Activated naive CD8-positive, alpha-beta T cell treated with anti-CD3 and anti-CD28 coated beads for 36 hours (primary cell): ENCODE data around the gene CELA2A. TPM values are rescaled to one million over a fixed set of nuclear protein-coding genes. Genes with fewer than 3 reads are reported as not detected.

Experiments
- DNase-seq: peaks from one replicate; pipeline ENCODE4 v3.0.0; 2021
- H3K27ac Mint-ChIP-seq: one replicate; pipeline ENCODE4 v1.8.0; 2022; ENCODE audit warnings: mild to moderate bottlenecking, moderate library complexity, mixed read lengths
- H3K27me3 Mint-ChIP-seq: one replicate; pipeline ENCODE4 v1.8.0; 2022; ENCODE audit warnings: mild to moderate bottlenecking, mixed read lengths
- H3K36me3 Mint-ChIP-seq: one replicate; pipeline ENCODE4 v1.8.0; 2021; ENCODE audit warnings: mild to moderate bottlenecking, mixed read lengths
- H3K4me1 Mint-ChIP-seq: one replicate; pipeline ENCODE4 v1.8.0; 2021; ENCODE audit warnings: mixed read lengths
- H3K4me3 Mint-ChIP-seq: one replicate; pipeline ENCODE4 v1.8.0; 2022; ENCODE audit warnings: mild to moderate bottlenecking, moderate library complexity, mixed read lengths
- H3K9me3 Mint-ChIP-seq: one replicate; pipeline ENCODE4 v1.8.0; 2022; ENCODE audit warnings: mixed read lengths
- total RNA-seq, 2 experiments: library from RNA; stranded (reverse); gene quantifications; one replicate each; pipeline ENCODE4 v1.2.3, GENCODE V29; 2021

Gene CELA2A
- total RNA-seq, result not detected

DNA sequence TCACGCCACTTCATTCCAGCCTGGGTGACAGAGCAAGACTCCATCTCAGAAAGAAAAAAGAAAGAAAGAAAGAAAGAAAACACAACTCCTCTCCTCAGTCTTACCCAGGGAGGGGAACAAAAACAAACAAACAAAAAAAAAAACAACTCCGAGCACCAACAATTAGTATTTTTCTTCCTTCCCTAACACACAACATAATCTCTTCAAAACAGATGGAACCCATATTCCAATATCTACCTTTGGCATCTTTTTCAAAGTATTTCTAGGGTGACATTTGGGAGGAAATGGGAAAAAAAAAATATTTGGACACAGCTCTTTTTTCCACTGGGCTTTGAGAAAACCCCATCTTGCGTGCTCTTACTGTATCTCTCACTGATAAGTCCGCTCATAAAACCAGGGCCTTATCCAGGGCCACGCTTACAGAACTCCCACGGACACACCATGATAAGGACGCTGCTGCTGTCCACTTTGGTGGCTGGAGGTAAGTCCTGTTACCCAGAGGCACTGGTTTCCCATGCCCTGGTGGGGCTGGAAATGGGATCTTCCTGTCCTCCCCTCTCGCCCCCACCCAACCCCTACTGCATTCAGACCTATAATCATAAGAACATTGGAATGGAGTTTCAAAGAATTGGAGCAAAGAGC is at the start of gene CELA2A:
Gene CELA2A, plus strand, starts transcription at position 420 of the 642 bp plus-strand sequence. Its CDS starts 22 bp downstream, at position 442.
- Mint-ChIP-seq H3K27ac (no peak within 1 kb of the TSS), H3K4me1 (no peaks in the 10 kb centered on the region), H3K9me3 (no peaks in the 10 kb centered on the region), H3K27me3 (peaks cover 6% of the 10 kb centered on the region), H3K4me3 (no peak within 1 kb of the TSS), H3K36me3 (no peaks in the 10 kb centered on the region)
- DNase-seq, result no peak

DNA sequence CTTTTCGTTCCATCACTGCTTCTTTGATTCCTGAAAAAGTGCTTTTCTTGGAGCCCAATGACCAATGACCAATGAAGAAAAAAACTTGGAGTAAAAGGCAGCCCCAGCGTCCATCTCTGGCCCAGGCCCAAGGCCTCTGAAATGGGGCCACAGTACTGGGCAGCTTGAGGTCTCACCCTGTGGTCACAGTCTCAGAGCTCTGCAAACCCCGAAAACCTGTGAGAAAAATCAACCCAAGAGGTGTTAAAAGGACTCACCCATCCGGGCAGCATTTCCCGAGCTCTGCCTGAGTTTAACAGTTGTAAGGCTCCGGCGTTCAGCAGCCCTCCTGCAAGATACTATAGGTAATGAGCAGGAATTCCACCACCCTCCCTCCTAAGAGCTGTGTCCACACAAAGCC is 49.0 kb upstream of the CELA2A start:
- no peak overlapping the region for H3K4me3 Mint-ChIP-seq
- peaks cover 6% of the 10 kb centered on the region for H3K36me3 Mint-ChIP-seq
- no peaks in the 10 kb centered on the region for H3K9me3 Mint-ChIP-seq
- H3K27ac Mint-ChIP-seq, result no peak overlapping the region
- DNase-seq, result no peak
- H3K27me3 Mint-ChIP-seq, result peaks cover 20% of the 10 kb centered on the region
- H3K4me1 Mint-ChIP-seq, result peaks cover 20% of the 10 kb centered on the region

DNA sequence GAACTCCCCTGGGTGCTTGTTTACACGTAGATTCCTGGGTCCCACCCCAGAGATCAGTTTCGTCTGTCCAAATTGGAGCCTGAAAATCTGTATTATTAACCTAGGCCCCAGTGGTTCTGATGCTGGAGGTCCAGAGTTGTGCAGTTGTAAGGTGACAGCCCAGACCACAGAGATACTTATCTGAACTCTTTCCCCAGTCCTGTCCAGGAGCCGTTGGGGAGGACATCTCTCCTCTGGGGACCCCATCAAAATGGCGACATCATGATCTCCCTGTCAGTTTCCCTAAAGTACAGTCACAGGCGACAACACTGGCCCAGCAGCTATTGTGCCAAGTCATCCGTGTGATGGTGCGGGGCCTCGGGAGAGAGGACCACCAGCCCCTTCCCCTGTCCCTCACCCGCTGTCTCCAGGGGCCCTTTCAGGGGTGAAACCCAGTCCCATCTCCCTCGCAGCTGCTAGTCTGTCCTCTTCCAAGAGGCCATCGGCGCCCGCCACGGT is 47.6 kb upstream of the CELA2A start:
- H3K36me3 Mint-ChIP-seq, result peaks cover 8% of the 10 kb centered on the region
- peak overlapping the region; percentile 64 for H3K4me3 Mint-ChIP-seq
- DNase-seq, result no peak
- H3K4me1 Mint-ChIP-seq, result peaks cover 25% of the 10 kb centered on the region
- H3K27ac Mint-ChIP-seq, result peak overlapping the region; percentile 52
- peaks cover 20% of the 10 kb centered on the region for H3K27me3 Mint-ChIP-seq
- H3K9me3 Mint-ChIP-seq, result no peaks in the 10 kb centered on the region

DNA sequence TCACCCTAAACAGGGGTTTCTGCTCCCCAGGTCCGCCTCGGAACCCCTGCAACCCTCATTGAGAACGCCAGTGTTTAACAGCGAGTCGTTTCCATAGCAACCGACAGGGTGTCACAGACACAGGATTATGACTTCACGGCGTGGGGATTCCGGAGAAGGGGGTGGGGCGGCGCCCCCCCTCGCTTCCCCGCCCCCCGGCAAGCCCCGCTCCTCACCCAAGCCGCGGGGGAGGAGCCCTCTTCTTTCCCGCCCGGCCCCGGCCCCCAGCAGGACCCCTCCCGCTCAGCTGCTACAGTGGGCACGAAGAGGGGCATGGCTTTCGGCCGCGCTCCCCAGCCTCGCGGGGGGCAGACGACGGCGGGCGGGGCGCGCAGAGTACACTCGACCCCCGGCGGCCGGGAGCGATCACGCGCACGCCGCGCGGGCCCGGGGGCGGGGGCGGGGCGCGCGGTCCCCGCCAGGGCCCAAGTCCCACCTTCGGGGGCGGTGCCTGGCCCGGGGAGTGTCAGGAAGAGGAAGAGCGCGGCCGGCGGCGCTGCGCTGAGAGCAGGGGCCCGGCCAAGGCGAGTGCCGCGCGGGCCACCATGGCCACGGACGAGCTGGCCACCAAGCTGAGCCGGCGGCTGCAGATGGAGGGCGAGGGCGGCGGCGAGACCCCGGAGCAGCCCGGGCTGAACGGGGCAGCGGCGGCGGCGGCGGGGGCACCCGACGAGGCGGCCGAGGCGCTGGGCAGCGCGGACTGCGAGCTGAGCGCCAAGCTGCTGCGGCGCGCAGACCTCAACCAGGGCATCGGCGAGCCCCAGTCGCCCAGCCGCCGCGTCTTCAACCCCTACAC is 46.9 kb upstream of the CELA2A start, which contains the start of gene EFHD2:
Gene EFHD2, plus strand, starts transcription at position 501 of the 835 bp plus-strand sequence. Its CDS starts 84 bp downstream, at position 585.
- Mint-ChIP-seq H3K27me3 (peaks cover 20% of the 10 kb centered on the region), H3K4me3 (peak within 1 kb of the TSS; percentile 88), H3K27ac (peak within 1 kb of the TSS; percentile 82), H3K4me1 (peaks cover 29% of the 10 kb centered on the region), H3K9me3 (no peaks in the 10 kb centered on the region), H3K36me3 (peaks cover 8% of the 10 kb centered on the region)
- DNase-seq, result peak; percentile 88

DNA sequence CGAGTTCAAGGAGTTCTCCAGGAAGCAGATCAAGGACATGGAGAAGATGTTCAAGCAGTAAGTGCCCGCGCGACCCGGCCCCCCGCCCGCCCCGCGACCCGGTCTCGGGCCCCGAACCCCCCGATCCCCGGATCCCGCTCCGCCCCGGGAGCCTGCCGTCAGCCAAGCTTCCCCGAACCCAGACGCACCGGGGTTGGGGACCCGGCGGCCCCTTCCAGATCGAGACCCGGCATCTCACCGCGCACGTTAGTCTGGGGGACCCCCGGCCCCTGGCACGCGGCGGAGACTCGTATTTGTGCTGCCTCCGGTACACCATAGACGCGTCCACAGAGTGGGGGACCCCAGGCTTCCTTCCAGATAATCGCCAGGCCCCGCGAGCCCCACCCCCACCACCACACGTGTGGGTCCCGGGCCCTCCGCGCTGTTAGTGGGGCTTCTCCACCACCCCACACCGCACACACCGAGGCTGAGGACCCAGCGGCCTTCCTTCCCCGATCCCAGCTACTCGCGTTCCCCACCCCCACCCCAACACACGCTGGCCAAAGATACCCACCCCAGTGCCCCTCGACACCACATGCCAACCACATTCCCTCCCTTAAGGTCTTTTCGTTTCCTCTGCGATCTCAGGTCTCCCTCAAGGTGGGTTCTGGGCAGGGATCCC is 46.2 kb upstream of the CELA2A start:
- peak overlapping the region; percentile 88 for H3K4me3 Mint-ChIP-seq
- H3K9me3 Mint-ChIP-seq, result no peaks in the 10 kb centered on the region
- H3K27ac Mint-ChIP-seq, result peak overlapping the region; percentile 82
- H3K27me3 Mint-ChIP-seq, result peaks cover 20% of the 10 kb centered on the region
- no peak for DNase-seq
- H3K4me1 Mint-ChIP-seq, result peaks cover 37% of the 10 kb centered on the region
- peaks cover 15% of the 10 kb centered on the region for H3K36me3 Mint-ChIP-seq

DNA sequence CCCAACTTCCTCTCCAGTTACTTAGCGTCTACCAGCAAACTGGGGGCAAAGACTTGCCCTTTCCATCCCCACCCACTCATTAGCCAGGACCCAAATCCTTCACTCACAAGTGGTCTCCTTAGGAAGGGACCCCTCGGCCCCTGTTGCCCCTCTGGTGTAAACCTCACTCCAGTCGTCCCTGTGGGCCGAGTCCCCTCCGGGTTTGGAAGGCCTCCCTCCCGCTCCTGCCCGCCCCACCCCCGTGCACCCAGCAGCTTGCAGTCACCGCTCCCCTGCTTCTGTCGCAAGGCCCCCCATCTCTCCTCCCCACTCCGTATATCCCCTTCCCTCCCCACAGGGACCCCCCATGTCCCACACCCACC is 45.7 kb upstream of the CELA2A start:
- no peak for DNase-seq
- H3K4me1 Mint-ChIP-seq, result peaks cover 42% of the 10 kb centered on the region

DNA sequence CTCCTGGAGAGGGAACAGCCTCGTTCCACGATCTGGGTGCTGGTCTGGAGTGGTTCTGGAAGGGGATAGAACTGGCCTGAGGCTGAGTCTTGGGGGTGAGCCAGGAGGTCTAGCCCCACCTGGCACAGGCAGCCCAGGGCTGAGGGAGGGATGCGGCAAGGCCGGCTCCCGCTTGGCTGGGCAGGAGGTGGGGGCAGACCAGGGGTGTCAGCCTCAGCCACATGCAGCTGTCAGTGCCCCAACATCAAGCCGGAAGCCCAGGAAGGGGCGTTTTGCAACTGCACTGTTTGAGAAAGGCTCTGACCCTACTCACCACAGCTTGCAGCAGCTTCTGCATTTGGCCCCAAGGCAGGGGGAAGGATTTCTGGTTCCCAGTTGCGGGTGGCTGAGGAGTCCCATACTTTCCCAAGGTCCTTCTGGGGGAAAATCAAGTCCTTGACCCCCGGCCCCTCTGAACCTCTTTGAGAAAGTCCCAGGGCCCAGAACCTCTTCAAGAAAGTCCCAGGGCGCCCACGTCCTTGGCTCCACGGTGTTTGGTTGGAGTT is 44.9 kb upstream of the CELA2A start:
- Mint-ChIP-seq H3K4me1 (peaks cover 50% of the 10 kb centered on the region), H3K27me3 (peaks cover 19% of the 10 kb centered on the region), H3K36me3 (peaks cover 24% of the 10 kb centered on the region), H3K9me3 (no peaks in the 10 kb centered on the region), H3K27ac (no peak overlapping the region), H3K4me3 (peak overlapping the region; percentile 88)
- no peak for DNase-seq

More for the DNA sequence above, 45.7 kb upstream of the CELA2A start:
- peaks cover 19% of the 10 kb centered on the region for H3K36me3 Mint-ChIP-seq
- H3K4me3 Mint-ChIP-seq, result peak overlapping the region; percentile 88
- H3K27ac Mint-ChIP-seq, result peak overlapping the region; percentile 82
- H3K9me3 Mint-ChIP-seq, result no peaks in the 10 kb centered on the region
- H3K27me3 Mint-ChIP-seq, result peaks cover 20% of the 10 kb centered on the region

DNA sequence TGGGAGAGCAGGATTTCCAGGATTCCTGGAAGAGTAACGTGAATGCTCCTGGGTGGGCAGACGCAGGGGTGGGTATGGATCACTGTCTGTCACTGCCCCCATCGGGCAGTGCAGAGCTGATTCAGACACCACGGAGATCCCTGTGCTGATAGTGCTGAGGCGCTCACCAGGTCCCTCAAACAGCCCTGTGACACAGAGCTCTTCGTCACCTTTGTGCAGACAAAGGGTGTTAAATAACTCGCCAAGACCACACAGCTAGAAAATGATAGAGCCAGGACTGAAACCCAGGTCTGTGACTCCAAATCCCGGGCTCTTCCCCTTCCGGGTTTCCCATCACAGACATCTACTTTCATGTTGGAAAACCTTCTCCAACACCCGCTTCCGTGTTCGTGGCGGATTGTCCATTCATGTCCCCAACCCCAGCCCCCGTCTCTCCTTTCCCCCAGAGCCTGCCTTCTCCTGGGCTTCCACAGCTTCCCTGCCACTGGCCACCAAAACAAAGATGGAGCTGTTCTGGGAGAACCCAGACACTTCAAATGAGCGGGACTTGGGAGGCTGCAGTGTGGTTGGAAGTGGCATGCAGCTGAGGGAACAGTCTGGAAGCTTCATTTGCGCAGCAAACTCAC is 44.2 kb upstream of the CELA2A start:
- DNase-seq, result no peak
- H3K27ac Mint-ChIP-seq, result no peak overlapping the region
- H3K27me3 Mint-ChIP-seq, result peaks cover 12% of the 10 kb centered on the region
- H3K36me3 Mint-ChIP-seq, result peaks cover 25% of the 10 kb centered on the region
- peaks cover 53% of the 10 kb centered on the region for H3K4me1 Mint-ChIP-seq
- H3K9me3 Mint-ChIP-seq, result no peaks in the 10 kb centered on the region
- H3K4me3 Mint-ChIP-seq, result peak overlapping the region; percentile 88

DNA sequence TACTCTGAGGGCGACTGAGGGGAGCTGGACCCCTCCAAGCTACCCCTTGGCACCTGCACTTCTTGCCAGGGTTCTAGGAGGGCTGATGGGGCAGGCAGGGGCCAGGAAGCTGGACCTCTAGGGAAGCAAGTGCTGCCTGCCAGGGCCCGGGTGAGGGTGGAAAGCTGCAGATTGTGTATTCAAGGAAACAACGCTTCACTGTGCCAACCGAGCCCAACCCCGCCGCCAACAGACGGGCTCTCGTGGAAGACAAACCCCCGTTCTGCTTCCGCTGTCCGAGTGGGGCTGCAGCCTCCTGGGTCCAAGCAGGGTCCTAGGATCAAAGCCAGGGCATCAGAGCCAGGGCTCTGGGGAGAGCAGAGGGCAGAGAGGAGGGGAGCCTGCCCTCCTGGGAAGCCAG is 43.7 kb upstream of the CELA2A start:
- Mint-ChIP-seq H3K27me3 (peaks cover 12% of the 10 kb centered on the region), H3K4me3 (no peak overlapping the region)

DNA sequence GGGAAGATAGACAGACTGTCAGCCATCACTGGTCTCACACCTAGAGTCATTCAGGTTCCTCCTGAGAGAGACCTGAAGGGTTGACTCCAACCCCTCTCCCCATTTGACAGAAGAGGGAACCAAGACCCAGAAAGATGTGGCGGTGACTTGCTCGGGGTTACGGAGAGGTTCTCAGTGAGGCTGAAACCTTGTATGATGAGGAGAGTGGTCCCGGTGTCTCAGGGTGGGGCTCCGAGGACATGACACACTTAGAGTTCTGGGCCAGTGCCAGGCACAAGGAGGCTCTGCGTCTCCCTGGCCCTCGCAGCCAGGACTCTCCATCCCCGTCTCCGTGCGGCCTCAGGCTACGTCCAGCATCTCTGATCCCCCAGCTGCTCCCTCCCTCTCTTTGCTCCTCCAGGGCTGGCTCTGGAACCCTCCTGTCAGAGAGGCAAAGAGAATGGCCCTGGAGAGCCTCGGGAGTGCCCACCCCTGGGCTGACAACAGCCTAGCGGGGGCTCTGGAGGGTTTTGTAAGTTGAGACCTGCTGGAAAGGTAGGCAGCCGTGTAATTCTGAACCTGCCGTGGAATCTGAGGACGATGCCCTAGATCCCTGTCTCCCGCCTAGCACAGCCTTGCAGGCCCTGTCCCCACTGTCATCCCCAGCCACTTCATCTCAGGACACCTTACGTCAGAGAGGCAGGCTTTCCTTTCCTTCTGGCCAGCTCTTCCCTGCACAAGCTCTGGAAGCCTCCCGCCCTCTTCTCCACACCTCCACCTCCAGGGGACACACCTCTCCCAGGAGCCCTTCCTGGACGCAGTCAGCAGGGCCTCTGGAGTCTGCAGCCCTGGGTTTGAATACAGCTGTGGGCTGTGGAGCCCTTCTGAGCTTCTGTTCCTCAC is 42.7 kb upstream of the CELA2A start:
- H3K4me1 Mint-ChIP-seq, result peaks cover 62% of the 10 kb centered on the region
- peaks cover 6% of the 10 kb centered on the region for H3K27me3 Mint-ChIP-seq
- no peaks in the 10 kb centered on the region for H3K9me3 Mint-ChIP-seq
- no peak for DNase-seq
- H3K27ac Mint-ChIP-seq, result no peak overlapping the region
- H3K36me3 Mint-ChIP-seq, result peaks cover 27% of the 10 kb centered on the region
- no peak overlapping the region for H3K4me3 Mint-ChIP-seq

More for the DNA sequence above, 43.7 kb upstream of the CELA2A start:
- Mint-ChIP-seq H3K36me3 (peaks cover 25% of the 10 kb centered on the region), H3K9me3 (no peaks in the 10 kb centered on the region), H3K4me1 (peaks cover 58% of the 10 kb centered on the region), H3K27ac (no peak overlapping the region)
- no peak for DNase-seq

DNA sequence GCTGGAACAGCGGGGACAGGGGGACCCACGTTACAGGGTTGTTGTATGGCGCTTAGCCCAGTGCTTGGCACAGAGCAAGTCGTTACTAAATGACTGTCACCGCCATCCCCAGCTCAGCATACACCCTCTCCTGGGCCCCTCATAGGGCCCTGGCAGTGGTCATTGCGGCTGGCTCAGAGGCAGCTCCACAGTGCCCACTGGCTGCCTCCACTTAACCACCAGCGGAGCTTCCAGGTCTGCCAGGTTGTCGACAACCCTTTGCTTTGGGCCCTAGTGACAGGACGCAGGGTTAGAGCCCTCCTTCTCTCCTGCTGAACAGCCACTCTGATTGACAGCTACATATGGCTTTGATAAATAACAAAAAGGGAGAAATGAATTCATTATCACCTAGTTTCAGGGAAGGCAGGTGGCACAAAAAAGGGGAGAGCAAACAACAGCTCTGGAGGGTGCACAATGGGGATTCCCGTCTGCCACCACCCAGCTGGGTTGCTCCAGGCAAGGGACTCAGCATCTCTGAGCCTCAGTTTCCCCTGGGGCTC is 42.0 kb upstream of the CELA2A start:
- no peaks in the 10 kb centered on the region for H3K27me3 Mint-ChIP-seq
- no peaks in the 10 kb centered on the region for H3K9me3 Mint-ChIP-seq
- no peak overlapping the region for H3K4me3 Mint-ChIP-seq
- no peak overlapping the region for H3K27ac Mint-ChIP-seq
- H3K4me1 Mint-ChIP-seq, result peaks cover 59% of the 10 kb centered on the region
- peaks cover 29% of the 10 kb centered on the region for H3K36me3 Mint-ChIP-seq
- DNase-seq, result no peak

DNA sequence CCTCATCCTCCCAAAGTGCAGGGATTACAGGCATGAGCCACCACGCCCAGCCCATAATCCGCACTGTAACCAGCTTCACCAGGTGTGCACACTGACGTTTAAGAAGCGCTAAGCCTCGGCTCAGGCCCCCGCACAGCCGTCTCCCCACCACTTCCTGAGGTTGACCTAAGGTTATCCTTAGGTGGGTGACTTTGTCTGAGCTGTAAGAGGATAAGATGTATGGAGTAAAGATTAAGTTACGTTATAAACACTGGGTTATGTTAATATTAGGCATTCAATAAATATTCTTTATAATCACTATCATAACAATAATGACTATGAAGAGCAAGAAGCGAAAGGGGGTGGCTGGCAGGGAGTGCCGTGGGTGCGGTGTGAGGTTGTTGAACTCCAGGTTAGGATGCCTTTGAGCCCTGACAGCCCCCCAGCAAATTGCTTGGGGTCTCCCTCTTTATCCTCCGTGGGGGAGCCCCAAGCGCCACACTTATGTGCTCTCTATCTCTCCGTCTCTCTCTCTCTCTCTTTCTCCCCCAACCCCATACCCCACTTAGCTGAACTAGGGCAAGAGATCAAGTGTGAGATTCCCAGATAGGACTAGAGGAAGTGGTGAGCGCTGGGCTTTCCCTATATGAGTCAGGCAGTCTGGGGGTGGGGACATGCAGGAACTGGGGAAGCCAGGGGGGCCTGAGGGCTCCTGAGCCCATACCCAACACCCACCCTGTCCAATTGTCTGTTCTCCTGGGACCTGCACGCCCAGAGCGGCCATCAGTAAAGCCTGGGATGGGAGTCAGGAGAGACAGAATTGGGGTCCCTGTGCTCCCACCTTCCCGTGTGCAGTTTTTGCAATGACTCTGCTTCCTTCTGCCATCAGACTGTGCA is 39.2 kb upstream of the CELA2A start:
- H3K9me3 Mint-ChIP-seq, result no peaks in the 10 kb centered on the region
- peak; percentile 49 for DNase-seq
- H3K27ac Mint-ChIP-seq, result peak overlapping the region; percentile 50
- peaks cover 51% of the 10 kb centered on the region for H3K4me1 Mint-ChIP-seq
- no peaks in the 10 kb centered on the region for H3K27me3 Mint-ChIP-seq
- H3K4me3 Mint-ChIP-seq, result peak overlapping the region; percentile 64
- peaks cover 26% of the 10 kb centered on the region for H3K36me3 Mint-ChIP-seq
